OCI-LY7 (cell line): ENCODE data around the gene MANBA. TPM values are rescaled to one million over a fixed set of nuclear protein-coding genes. Genes with fewer than 3 reads are reported as not detected.
"Not testable (repeated sequence)": the region's sequence is repeated elsewhere in the genome, so short reads cannot be mapped to it uniquely, and the experiment has no call there.

Experiments
- BruUV-seq: library from RNA; stranded (reverse); fragments of 400-500 nt; replicated peaks from 2 replicates; lab custom pipeline; 2021; lab: Mats Ljungman, UMichigan
- CTCF ChIA-PET: fragments of 300-600 bp; sonication (Branson Sonifier 250); formaldehyde crosslinking; loops from one replicate; lab custom pipeline; 2022; ENCODE audit warnings: antibody characterized with exemption; ENCODE audit not compliant: unreplicated experiment; lab: Charles Lee
- POLR2A ChIA-PET: fragments of 300-600 bp; sonication (Branson Sonifier 250); formaldehyde crosslinking; loops from one replicate; lab custom pipeline; 2022; ENCODE audit warnings: antibody characterized with exemption; lab: Charles Lee
- DNase-seq: peaks from one replicate; pipeline ENCODE4 v3.0.0-alpha.2; 2015; ENCODE audit warnings: low spot score
- H2AFZ ChIP-seq: fragments of 200-600 bp; sonication (generic), shearing (Covaris generic); 2 replicates; pipeline ENCODE4 v1.6.1; 2014; ENCODE audit warnings: mild to moderate bottlenecking, antibody characterized with exemption, low read length, moderate library complexity
- H3K27ac ChIP-seq: fragments of 200-600 bp; sonication (generic); 2 replicates; pipeline ENCODE4 v1.5.1; 2014; ENCODE audit warnings: mixed run types, low read depth, mild to moderate bottlenecking, moderate library complexity, low read length, inconsistent platforms; ENCODE audit not compliant: poor library complexity, severe bottlenecking
- H3K36me3 ChIP-seq: fragments of 200-600 bp; sonication (generic); 2 replicates; pipeline ENCODE4 v1.6.1; 2014; ENCODE audit warnings: mild to moderate bottlenecking, antibody characterized with exemption, low read length, moderate library complexity, mixed read lengths; ENCODE audit not compliant: insufficient read depth
- H3K4me1 ChIP-seq: fragments of 200-600 bp; sonication (generic); 2 replicates; pipeline ENCODE4 v1.5.1; 2014; ENCODE audit warnings: mild to moderate bottlenecking, low read length; ENCODE audit not compliant: insufficient read depth, poor library complexity, severe bottlenecking
- H3K4me2 ChIP-seq: fragments of 200-600 bp; sonication (generic); 2 replicates; pipeline ENCODE4 v1.6.1; 2014; ENCODE audit warnings: mild to moderate bottlenecking, low read length
- H3K4me3 ChIP-seq: fragments of 200-600 bp; sonication (generic); 2 replicates; pipeline ENCODE4 v1.5.1; 2014; ENCODE audit warnings: mild to moderate bottlenecking, low read depth, low read length; ENCODE audit not compliant: poor library complexity, severe bottlenecking
- H3K79me2 ChIP-seq: fragments of 200-600 bp; sonication (generic); 2 replicates; pipeline ENCODE4 v1.6.1; 2016; ENCODE audit warnings: low read depth, mild to moderate bottlenecking, low read length, moderate library complexity, mixed read lengths; ENCODE audit not compliant: insufficient read depth
- H3K9me2 ChIP-seq: fragments of 200-600 bp; sonication (generic); 2 replicates; pipeline ENCODE4 v1.6.1; 2016; ENCODE audit warnings: mild to moderate bottlenecking, low read length, mixed read lengths; ENCODE audit not compliant: insufficient read depth
- H3K9me3 ChIP-seq: fragments of 200-600 bp; sonication (generic); 2 replicates; pipeline ENCODE4 v1.6.1; 2014; ENCODE audit warnings: mild to moderate bottlenecking, mixed run types, low read length, mixed read lengths
- H4K20me1 ChIP-seq: fragments of 200-600 bp; sonication (generic); 2 replicates; pipeline ENCODE4 v1.6.1; 2014; ENCODE audit warnings: mild to moderate bottlenecking, antibody characterized with exemption, low read length, moderate library complexity, mixed read lengths; ENCODE audit not compliant: insufficient read depth
- EZH2phosphoT487 ChIP-seq: fragments of 200-600 bp; sonication (generic); IDR thresholded peaks from 2 replicates; pipeline ENCODE4 v1.6.1; 2018; ENCODE audit warnings: low read depth, borderline replicate concordance, mild to moderate bottlenecking, mixed run types, antibody characterized with exemption, low read length, moderate library complexity, mixed read lengths
- intact Hi-C: fragments of 100-400 bp; cut with micrococcal nuclease; formaldehyde crosslinking; loops from one replicate; pipeline ENCODE4 v1.10.0; 2022; ENCODE audit not compliant: unreplicated experiment
- total RNA-seq, 2 experiments: library from RNA; depleted of rRNA in 1 of 2; stranded (reverse); fragments of >200 nt in 1 of 2; shearing (Covaris generic) in 1 of 2; gene quantifications; 2 replicates each; pipeline ENCODE4 v1.2.3, GENCODE V29; 2014 to 2022
- TF ChIP-seq, protein P1 (sequence below): fragments of 200-600 bp; sonication (generic); conservative IDR thresholded peaks from 2 replicates; pipeline ENCODE4 v1.5.1; 2014; ENCODE audit warnings: mild to moderate bottlenecking, antibody characterized with exemption, low read length, moderate library complexity, mixed read lengths

The MANBA gene
- total RNA-seq, 2 experiments from 2014 or later: 22.8 to 30.0 TPM

DNA sequence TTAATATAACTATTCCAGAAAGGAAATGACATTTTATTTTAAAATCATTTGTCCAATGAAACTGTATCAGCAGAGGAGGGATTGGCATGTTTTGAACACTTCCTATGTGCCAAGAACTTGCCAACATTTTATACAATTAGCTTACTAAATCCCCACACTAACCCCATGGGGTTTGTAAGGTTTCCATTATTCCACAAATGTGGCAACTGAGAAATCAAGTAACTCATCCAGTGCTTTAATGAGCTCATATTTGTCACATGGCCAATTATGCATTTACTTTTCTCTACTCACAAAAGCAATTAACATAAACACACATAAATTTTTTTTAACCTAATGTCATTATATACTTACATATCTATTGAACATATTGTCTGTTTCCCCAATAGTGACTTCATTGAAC, 37.3 kb downstream of the MANBA start:
- Histone ChIP-seq H3K27ac (no peak overlapping the region), H3K36me3 (peaks cover 15% of the 10 kb centered on the region), H3K4me3 (no peak overlapping the region), H3K9me2 (no peaks in the 10 kb centered on the region), H3K9me3 (peaks cover 6% of the 10 kb centered on the region; the same call in 1 of the 2 replicates), H3K4me1 (no peaks in the 10 kb centered on the region), H2AFZ (no peak overlapping the region), H3K79me2 (no peaks in the 10 kb centered on the region), H4K20me1 (no peaks in the 10 kb centered on the region), H3K4me2 (no peak overlapping the region)
- intact Hi-C loops: no loop called here
- POLR2A ChIA-PET: interaction anchor here (0.5 to 0.9 kb wide), 5 partner anchors 10 to 47 kb away, joined by 3 to 5 read pairs (median 3); no protein-coding TSS in a partner anchor
- TF ChIP-seq, protein P1, sequence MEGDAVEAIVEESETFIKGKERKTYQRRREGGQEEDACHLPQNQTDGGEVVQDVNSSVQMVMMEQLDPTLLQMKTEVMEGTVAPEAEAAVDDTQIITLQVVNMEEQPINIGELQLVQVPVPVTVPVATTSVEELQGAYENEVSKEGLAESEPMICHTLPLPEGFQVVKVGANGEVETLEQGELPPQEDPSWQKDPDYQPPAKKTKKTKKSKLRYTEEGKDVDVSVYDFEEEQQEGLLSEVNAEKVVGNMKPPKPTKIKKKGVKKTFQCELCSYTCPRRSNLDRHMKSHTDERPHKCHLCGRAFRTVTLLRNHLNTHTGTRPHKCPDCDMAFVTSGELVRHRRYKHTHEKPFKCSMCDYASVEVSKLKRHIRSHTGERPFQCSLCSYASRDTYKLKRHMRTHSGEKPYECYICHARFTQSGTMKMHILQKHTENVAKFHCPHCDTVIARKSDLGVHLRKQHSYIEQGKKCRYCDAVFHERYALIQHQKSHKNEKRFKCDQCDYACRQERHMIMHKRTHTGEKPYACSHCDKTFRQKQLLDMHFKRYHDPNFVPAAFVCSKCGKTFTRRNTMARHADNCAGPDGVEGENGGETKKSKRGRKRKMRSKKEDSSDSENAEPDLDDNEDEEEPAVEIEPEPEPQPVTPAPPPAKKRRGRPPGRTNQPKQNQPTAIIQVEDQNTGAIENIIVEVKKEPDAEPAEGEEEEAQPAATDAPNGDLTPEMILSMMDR: no peak
- TF ChIP-seq EZH2phosphoT487: no peak
- no peak for DNase-seq
- no TSS peak for BruUV-seq
- CTCF ChIA-PET: interaction anchor here (1.0 kb wide), 1 partner anchor 38 kb away, joined by 3 read pairs; no protein-coding TSS in a partner anchor

DNA sequence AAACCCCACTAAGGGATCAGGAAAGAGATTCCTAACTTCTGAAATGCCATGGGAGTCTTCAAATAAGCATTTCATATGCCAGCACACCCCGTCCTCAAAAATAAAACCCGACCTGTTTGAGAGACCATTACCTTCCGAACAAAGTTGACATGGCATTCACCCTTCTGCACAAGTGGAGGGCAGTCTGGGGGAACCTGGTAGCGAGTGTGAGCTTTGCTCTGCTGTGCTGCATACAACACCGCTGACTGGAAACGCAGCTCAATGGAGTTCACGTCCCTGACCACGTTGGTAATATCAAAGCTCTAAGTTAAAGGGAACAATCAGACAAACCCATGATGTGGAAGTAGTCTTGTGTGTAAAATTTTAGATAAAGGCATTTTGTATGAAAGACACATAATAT, 38.0 kb downstream of the MANBA start:
- ChIA-PET CTCF (no interaction called here), POLR2A (interaction anchor here (0.9 kb wide), 1 partner anchor 18 kb away, joined by 3 read pairs; no protein-coding TSS in a partner anchor)
- H3K79me2 ChIP-seq: no peaks in the 10 kb centered on the region
- H3K4me1 ChIP-seq: no peaks in the 10 kb centered on the region
- intact Hi-C loops: no loop called here
- no peak overlapping the region for H3K4me3 ChIP-seq
- peaks cover 15% of the 10 kb centered on the region for H3K36me3 ChIP-seq
- H4K20me1 ChIP-seq: no peaks in the 10 kb centered on the region
- DNase-seq: no peak
- TF ChIP-seq, protein P1: no peak
- no peak for TF ChIP-seq EZH2phosphoT487
- no TSS peak for BruUV-seq
- H3K27ac ChIP-seq: no peak overlapping the region
- H2AFZ ChIP-seq: no peak overlapping the region
- peaks cover 6% of the 10 kb centered on the region; the same call in 1 of the 2 replicates for H3K9me3 ChIP-seq
- no peaks in the 10 kb centered on the region for H3K9me2 ChIP-seq
- H3K4me2 ChIP-seq: no peak overlapping the region

DNA sequence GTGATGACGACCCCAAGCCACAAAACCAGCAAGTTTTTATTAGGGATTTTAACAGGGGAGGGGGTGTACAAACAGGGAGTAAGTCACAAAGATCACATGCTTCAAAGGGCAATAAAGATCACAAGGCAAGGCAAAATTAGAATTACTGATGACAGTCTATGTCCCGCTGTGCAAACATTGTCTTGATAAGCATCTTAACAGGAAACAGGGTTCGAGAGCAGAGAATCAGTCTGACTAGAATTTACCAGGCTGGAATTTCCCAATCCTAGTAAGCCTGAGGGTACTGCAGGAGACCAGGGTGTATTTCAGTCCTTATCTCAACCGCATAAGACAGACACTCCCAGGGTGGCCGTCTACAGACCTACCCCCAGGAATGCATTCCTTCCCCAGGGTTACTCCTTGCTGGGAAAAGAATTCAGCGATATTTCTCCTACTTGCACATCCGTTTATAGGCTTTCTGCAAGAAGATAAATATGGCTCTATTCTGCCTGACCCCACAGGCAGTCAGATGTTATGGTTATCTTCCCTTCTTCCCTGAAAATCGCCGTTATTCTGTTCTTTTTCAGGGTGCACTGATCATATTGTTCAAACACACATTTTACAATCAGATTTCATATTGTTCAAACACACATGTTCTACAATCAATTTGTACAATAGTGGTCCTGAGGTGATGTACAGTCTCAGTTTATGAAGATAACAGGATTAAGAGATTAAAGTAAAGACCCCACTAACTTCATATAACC, 41.8 kb downstream of the MANBA start:
- H4K20me1 ChIP-seq, POLR2A ChIA-PET, BruUV-seq, DNase-seq, H2AFZ ChIP-seq, H3K4me2 ChIP-seq, H3K4me3 ChIP-seq, H3K4me1 ChIP-seq, CTCF ChIA-PET, H3K79me2 ChIP-seq, intact Hi-C loops, H3K9me2 ChIP-seq, H3K9me3 ChIP-seq, H3K27ac ChIP-seq: not testable (repeated sequence)
- H3K36me3 ChIP-seq: peaks cover 16% of the 10 kb centered on the region
